Hematopoietic multipotent progenitor cell treated with erythropoietin and hydrocortisone succinate and interleukin-3 and kit ligand, for 15 days (in vitro differentiated cells): Measurements from ENCODE around the gene ELMO1.

Experiments used
- DNase-seq: peaks from one replicate; pipeline ENCODE4 v3.0.0-alpha.2; 2015; ENCODE audit warnings: low spot score

The ELMO1 gene

DNA sequence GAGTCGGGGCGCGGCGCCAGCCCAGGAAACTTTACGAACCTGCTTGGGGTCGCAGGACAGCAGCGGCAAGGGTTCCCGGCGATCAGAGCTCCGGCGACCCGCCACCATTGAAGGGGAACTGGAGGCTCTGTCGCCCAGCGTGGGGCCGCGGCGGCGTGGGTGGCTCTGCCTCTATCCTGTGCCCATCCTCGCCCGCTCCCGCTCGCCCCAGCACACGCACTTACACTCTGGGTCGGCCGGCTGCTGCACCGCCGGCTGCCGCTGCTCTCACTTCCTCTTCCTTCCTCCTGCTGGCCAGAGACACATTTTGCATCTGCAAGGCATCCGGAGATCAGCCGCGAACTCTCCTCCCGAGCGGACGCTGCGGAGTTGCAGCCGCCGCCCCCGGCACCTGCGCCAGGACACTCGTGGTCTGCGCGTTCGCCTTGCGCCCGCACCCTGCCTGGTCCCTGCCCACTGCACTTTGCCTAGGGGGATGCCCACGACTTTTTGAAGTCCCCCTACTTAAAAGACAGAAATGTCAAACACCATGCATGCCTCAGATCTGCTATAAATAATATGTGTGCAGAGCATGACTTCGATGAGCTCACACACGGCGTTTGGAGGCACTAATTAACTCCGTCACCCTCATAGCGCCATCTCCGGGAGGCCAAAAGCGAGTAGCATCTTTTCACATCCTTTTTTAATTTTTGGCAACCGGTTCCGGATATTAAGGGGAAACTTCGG is at the start of gene ELMO1:
TSS of gene ELMO1 (minus strand) at position 229 of the 726 bp plus-strand sequence. CDS start 106,174 bp downstream, outside the sequence.
- DNase-seq = no peak

- no peak for DNase-seq
These were observed 48.9 kb upstream of the ELMO1 start for GRCh38 chr7:37497576-37497975.

DNA sequence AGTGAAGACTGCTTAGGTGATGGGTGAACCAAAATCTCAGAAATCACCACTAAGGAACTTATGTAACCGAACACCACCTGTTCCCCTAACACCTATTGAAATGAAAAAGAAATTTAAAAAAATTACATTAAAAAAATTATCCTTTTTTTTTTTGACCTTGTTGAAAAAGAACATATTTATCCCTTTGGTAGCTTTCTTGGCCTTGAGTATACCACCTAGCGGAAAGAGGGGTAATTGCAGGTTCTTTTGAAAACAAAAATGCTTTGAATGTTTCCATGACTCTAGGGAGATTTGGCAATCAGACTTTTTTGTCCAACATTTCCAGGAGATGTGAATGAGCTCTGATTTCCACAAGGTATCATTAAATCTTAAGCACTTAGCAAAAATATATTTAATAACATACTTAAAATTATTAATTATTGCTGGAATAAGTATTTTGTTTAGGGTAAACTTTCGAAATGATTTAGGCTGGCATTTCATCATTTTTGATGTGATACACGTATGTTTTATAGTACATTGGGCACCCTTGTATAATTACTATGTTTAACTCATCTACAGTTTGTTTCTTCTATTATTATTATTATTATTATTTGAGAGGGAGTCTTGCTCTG is 47.0 kb upstream of the ELMO1 start:
- peak; percentile 27 for DNase-seq

DNA sequence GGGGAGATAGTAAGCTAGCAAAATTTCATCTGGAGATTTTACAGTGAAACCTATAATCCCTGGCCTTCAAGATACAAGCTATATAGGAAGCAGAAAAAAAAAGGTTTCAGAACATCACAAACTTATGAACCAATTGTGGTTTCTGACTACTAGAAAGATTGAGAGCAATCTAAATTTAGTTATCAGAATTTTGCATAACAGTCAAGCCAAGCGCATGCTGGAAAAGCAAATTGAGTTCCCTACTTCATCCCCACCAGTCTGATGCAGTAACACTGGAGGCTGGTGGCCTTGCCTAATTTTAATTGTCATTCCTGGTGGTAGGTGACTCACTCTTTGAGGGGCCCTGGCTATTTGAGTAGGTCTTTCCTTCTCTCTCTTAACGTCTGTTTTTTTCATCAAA is 46.3 kb upstream of the ELMO1 start:
- no peak for DNase-seq

DNA sequence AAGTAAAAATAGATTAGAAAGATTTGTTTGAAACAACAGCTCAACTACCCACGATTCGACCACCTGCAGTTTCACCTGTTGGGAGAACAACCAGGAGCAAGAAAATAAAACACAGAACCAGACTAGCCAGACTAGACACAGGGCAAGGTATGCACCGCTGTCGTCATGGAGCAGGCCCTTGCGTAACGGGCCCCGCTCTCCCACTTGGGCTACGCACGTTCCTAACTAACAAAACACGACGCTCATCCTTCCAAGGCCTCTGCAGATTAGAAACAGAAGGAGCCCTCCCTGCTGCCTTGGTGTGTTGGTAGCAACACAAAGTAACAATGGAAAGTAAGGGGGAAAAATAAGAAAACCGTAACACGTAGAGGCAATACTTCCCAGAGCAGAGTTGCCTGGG is 45.1 kb upstream of the ELMO1 start:
- no peak for DNase-seq

DNA sequence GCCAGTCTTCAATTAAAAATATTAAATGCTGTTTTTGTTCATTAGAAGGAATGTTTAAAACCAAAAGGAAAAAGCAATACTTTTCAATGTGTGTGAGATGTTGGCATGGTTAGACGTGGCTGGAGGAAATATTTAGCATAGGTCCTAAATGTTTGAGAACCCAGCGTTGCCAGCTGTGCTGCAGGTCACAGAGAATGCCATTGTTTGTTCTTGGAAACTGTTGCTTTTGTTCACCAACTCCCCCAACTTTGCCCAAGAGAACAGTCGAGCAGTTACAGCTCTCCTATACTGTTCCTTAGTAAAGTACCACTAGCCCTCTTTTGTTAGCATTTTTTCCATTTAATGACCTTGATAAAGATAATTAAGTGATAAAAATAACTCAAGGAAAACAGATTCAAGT is 44.5 kb upstream of the ELMO1 start:
- no peak for DNase-seq

DNA sequence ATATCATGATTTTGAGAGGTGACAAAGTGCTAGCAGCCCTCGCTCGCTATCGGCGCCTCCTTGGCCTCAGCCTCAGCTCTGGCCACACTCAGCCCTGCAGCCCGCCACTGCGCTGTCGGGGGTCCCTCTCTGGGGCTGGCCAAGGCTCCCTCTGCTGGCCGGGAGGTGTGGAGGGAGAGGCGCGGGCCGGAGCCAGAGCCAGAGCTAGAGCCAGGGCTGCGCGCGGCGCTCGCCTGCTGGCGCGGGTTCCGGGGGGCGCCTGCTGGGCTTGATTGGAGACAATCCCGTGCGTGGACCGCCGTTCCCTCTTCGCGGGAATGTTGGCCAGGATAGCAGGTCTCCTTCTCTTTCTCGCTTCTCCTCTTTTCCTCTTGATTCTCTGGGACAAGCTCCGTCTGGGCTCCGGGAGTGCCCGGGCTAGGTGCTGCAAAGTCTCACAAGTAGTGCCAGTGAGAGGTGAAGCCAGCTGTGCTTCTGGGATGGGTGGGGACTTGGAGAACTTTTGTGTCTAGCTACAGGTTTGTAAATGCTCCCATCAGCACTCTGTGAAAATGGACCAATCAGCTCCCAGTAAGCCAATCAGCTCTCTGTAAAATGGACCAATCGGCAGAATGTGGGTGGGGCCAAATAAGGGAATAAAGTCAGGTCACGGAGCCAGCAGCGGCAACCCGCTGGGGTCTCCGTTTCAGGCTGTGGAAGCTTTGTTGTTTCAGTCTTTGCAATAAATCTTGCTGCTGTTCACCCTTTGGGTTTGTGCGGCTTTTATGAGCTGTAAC is 43.4 kb upstream of the ELMO1 start:
- DNase-seq = no peak

- no peak for DNase-seq
These were observed 41.0 kb upstream of the ELMO1 start for GRCh38 chr7:37489703-37490102.

GRCh38 chr7:37488163-37488764 is 39.6 kb upstream of the ELMO1 start:
- DNase-seq = no peak

- DNase-seq = no peak
These were observed 35.9 kb upstream of the ELMO1 start for GRCh38 chr7:37484426-37485073.

DNA sequence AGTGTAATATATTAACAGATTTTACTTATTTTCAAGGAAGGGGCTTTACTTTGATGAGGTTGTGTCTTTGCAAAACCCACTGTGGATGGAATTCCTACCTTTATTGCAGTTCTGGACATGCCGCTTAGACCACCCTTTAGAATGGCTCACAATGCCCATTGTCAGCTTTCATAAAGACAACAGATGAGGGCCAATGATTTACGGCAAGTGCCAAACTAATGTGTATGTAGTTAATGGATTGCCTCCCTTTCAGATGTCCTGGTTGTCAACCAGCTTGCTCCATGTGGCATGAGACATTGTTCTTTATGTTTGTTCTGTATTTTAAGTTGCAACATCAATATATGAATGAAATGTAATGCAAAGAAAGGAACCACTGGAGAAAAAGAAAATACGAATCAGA is 35.0 kb upstream of the ELMO1 start:
- DNase-seq = no peak

DNA sequence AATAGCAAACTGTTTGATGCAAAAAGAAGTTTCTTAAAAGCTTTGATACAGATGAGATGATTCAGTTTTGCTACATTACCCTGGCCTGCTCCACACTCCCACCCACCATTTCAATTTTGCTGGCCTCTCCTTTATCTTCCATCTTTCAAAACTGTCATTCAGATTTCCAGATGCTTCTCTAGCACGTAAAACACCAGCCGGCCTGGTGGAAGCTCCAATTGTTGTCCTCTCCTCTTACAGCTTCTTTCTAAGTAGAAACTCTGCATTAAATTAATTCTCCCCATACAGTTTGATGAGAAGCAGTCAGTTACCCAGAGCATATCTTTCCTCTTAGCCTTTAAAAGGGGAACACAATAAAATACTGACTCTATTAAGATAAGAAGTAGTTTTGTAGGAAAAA is 34.3 kb upstream of the ELMO1 start:
- DNase-seq = no peak

DNA sequence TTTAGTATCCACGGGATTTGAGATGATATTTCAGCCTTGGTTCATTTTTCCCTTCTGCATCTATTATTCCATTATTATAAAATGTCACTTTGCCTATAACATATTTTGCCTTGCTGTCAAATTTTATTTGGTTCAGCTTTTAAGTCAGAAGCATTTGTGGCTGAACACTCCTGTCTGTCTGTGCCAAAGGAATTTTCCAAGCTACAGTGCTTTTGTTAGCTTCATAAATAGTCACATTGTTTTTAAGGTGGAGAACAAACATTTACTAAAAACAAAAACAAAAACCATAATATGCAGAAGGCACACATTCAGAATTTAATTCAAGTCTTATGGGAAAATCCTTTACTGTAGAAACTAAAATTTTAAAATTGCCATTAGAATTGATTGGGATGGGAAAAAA is 33.8 kb upstream of the ELMO1 start:
- DNase-seq = no peak

DNA sequence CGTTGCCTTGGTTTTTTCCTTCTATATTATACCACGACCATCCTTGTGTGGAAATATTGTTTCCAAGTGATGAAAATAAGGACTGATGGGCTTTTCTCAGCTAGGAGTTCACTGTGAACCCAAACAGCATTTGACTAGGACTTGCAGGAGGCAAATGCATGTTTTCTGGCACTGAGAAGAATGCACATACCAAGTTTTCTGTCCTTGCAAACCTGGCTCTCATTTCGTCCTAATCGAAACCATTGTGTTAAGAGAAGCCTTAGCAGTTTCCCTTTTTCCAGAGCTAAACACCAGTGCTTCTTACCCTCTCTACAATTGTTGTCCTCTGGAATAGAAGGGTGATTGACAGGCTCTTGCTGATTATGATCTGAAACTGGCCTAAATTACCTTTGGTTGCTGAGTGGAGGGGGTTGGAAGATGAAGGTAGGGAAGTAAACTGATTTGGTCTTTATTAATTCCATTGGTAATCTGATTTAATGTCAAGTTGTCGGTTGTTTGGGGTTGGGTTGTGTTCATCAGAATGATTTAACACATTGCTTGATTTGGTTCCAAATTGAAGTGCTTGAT is 33.1 kb upstream of the ELMO1 start:
- no peak for DNase-seq

- no peak for DNase-seq
These were observed 32.5 kb upstream of the ELMO1 start for GRCh38 chr7:37481154-37481553.

- DNase-seq = no peak
These were observed 31.7 kb upstream of the ELMO1 start for GRCh38 chr7:37480041-37481031.

DNA sequence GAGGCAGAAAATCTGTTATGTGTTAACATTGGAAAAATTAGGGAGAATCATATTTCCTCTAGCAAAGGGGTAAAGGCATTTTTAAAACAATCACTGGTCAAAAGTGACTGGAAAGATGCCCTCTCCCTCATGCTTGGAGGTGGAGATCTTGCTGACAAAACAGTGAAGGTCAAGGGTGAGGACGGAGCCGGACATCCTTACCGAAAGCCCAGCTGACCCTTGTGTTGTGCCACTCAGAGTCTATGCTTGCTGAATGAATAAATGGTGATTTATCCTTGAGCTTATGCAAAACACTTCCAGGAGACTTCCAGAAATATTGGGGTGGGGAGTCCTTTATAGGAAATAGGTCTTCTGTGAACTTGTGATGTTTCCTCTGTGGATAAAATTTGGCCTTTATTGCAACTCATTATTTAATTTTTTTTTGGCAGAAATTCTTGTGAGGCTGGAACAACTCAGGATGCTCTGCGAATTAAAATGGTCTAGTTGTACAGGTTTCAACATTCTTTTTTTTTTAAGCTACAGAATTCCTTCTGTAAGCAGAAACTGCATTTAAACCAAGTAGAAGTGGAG is 28.3 kb upstream of the ELMO1 start:
- DNase-seq = no peak

- DNase-seq = no peak
These were observed 27.8 kb upstream of the ELMO1 start for GRCh38 chr7:37476428-37476827.

- no peak for DNase-seq
These were observed 27.0 kb upstream of the ELMO1 start for GRCh38 chr7:37475646-37476045.

GRCh38 chr7:37471619-37472018 is 23.0 kb upstream of the ELMO1 start:
- DNase-seq = no peak
